DOHH2 (cell line): ENCODE results near the gene TNRC18.
"Not testable (repeated sequence)": the region's sequence is repeated elsewhere in the genome, so short reads cannot be mapped to it uniquely, and the experiment has no call there.

Experiments
- H3F3A ChIP-seq: fragments of 200-600 bp; sonication (generic), shearing (Covaris generic); 2 replicates; pipeline ENCODE4 v1.6.0; 2016; ENCODE audit warnings: antibody characterized with exemption, mild to moderate bottlenecking; ENCODE audit not compliant: control insufficient read depth, insufficient read depth
- H3K27ac ChIP-seq: fragments of 200-600 bp; sonication (generic); 2 replicates; pipeline ENCODE4 v1.5.1; 2014; ENCODE audit warnings: low read depth, mild to moderate bottlenecking, low read length, moderate library complexity
- H3K27me3 ChIP-seq: fragments of 200-600 bp; sonication (generic); 2 replicates; pipeline ENCODE4 v1.6.1; 2014; ENCODE audit warnings: mild to moderate bottlenecking, low read length, mixed read lengths; ENCODE audit not compliant: control insufficient read depth
- H3K36me3 ChIP-seq: fragments of 200-600 bp; sonication (generic); 2 replicates; pipeline ENCODE4 v1.6.1; 2014; ENCODE audit warnings: mild to moderate bottlenecking, low read length, moderate library complexity, mixed read lengths; ENCODE audit not compliant: control insufficient read depth
- H3K4me1 ChIP-seq: fragments of 200-600 bp; sonication (generic); 2 replicates; pipeline ENCODE4 v1.6.1; 2014; ENCODE audit warnings: mild to moderate bottlenecking, low read length, mixed read lengths; ENCODE audit not compliant: control insufficient read depth
- H3K4me2 ChIP-seq: fragments of 200-600 bp; sonication (generic); 2 replicates; pipeline ENCODE4 v1.6.0; 2014; ENCODE audit warnings: mild to moderate bottlenecking, low read length, moderate library complexity
- H3K4me3 ChIP-seq: fragments of 200-600 bp; sonication (generic); 2 replicates; pipeline ENCODE4 v1.5.1; 2014; ENCODE audit warnings: mild to moderate bottlenecking, low read length, mixed read lengths
- H3K79me2 ChIP-seq: fragments of 200-600 bp; sonication (generic); 2 replicates; pipeline ENCODE4 v1.6.1; 2014; ENCODE audit warnings: mild to moderate bottlenecking, low read length, mixed read lengths; ENCODE audit not compliant: control insufficient read depth
- H3K9me2 ChIP-seq: fragments of 200-600 bp; sonication (generic); replicated peaks from 2 replicates; pipeline ENCODE4 v1.6.1; 2014; ENCODE audit warnings: mild to moderate bottlenecking, low read length, mixed read lengths; ENCODE audit not compliant: control insufficient read depth
- H3K9me3 ChIP-seq: fragments of 200-600 bp; sonication (generic); 2 replicates; pipeline ENCODE4 v1.6.1; 2014; ENCODE audit warnings: antibody characterized with exemption, low read length, mixed read lengths; ENCODE audit not compliant: control insufficient read depth, insufficient read depth
- H4K20me1 ChIP-seq: fragments of 200-600 bp; sonication (generic); 2 replicates; pipeline ENCODE4 v1.6.0; 2014; ENCODE audit warnings: low read depth, mild to moderate bottlenecking, antibody characterized with exemption, low read length, moderate library complexity; ENCODE audit not compliant: control insufficient read depth, insufficient read depth
- EZH2phosphoT487 ChIP-seq: fragments of 200-600 bp; sonication (generic); IDR thresholded peaks from 2 replicates; pipeline ENCODE4 v1.6.1; 2017; ENCODE audit warnings: borderline replicate concordance, mild to moderate bottlenecking, antibody characterized with exemption, low read length, moderate library complexity, mixed read lengths
- TF ChIP-seq, protein P1 (sequence below): fragments of 200-600 bp; sonication (generic); IDR thresholded peaks from one replicate; pipeline ENCODE4 v1.5.1; 2014; ENCODE audit warnings: antibody characterized with exemption, mild to moderate bottlenecking, low read depth, low read length; ENCODE audit not compliant: poor library complexity, severe bottlenecking

The TNRC18 gene

DNA sequence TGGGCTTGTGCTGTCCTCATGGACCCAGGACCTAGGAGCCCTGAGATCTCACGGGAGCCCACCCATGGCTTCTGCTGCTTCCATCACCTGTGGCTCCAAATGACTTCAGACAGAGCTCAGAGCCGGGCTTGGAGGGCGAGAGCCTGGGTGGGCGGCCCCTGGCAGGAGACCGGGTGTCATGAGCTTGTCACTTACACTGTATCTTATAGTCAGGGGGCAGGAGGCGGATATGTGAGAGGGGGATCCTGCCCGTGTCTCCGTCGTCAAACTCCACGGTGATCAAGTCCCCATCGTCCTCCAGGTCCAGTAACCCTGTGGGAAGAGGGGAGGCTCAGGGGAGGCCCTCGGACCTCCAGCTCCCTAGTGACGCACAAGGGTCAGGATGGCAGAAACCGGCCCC is 107.9 kb downstream of the TNRC18 start:
- Histone ChIP-seq H3K4me3 (no peak overlapping the region), H3K9me2 (no peaks in the 10 kb centered on the region), H3K36me3 (peaks cover 20% of the 10 kb centered on the region; the same call in 1 of the 2 replicates), H3K9me3 (peaks cover 14% of the 10 kb centered on the region), H3K4me1 (no peaks in the 10 kb centered on the region), H4K20me1 (no peaks in the 10 kb centered on the region), H3K79me2 (no peaks in the 10 kb centered on the region), H3K4me2 (no peak overlapping the region), H3K27ac (no peak overlapping the region), H3F3A (no peaks in the 10 kb centered on the region), H3K27me3 (no peaks in the 10 kb centered on the region)
- no peak for TF ChIP-seq EZH2phosphoT487
- TF ChIP-seq, protein P1, sequence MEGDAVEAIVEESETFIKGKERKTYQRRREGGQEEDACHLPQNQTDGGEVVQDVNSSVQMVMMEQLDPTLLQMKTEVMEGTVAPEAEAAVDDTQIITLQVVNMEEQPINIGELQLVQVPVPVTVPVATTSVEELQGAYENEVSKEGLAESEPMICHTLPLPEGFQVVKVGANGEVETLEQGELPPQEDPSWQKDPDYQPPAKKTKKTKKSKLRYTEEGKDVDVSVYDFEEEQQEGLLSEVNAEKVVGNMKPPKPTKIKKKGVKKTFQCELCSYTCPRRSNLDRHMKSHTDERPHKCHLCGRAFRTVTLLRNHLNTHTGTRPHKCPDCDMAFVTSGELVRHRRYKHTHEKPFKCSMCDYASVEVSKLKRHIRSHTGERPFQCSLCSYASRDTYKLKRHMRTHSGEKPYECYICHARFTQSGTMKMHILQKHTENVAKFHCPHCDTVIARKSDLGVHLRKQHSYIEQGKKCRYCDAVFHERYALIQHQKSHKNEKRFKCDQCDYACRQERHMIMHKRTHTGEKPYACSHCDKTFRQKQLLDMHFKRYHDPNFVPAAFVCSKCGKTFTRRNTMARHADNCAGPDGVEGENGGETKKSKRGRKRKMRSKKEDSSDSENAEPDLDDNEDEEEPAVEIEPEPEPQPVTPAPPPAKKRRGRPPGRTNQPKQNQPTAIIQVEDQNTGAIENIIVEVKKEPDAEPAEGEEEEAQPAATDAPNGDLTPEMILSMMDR = no peak

DNA sequence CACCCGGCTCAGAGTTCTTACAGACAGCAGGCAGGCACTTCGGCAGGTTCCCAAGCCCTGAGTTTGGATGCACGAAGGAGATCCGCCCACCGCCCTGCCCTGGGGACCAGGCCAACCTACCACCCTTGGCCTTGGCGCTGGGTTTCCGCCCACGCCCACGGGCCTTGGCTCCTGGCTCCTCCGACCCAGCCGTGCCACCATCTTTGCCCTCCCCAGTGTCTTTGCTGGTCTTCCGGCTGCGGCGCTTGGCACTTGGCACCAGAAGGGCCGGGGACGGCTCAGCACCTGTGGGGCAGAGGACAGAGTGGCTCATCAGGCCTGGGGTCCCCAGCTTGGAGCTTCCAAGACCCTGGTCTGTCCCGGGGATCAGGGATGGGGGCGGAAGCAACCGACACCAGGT is 108.8 kb downstream of the TNRC18 start:
- no peak overlapping the region for H3K4me3 ChIP-seq
- no peaks in the 10 kb centered on the region for H3K79me2 ChIP-seq
- H3K9me3 ChIP-seq = peaks cover 14% of the 10 kb centered on the region
- H3K36me3 ChIP-seq = peaks cover 17% of the 10 kb centered on the region; the same call in 1 of the 2 replicates
- H3K4me1 ChIP-seq = no peaks in the 10 kb centered on the region
- H3F3A ChIP-seq = no peaks in the 10 kb centered on the region
- no peak overlapping the region for H3K27ac ChIP-seq
- H3K4me2 ChIP-seq = no peak overlapping the region
- H3K9me2 ChIP-seq = no peaks in the 10 kb centered on the region
- TF ChIP-seq EZH2phosphoT487 = no peak
- TF ChIP-seq, protein P1 = no peak
- no peaks in the 10 kb centered on the region for H4K20me1 ChIP-seq
- H3K27me3 ChIP-seq = no peaks in the 10 kb centered on the region

GRCh38 chr7:5313076-5313885 is 110.4 kb downstream of the TNRC18 start:
- not testable (repeated sequence) for H3K9me2 ChIP-seq, H3K27ac ChIP-seq, H3F3A ChIP-seq, H3K79me2 ChIP-seq, H4K20me1 ChIP-seq, H3K36me3 ChIP-seq, H3K4me1 ChIP-seq, H3K9me3 ChIP-seq, H3K27me3 ChIP-seq, H3K4me3 ChIP-seq, H3K4me2 ChIP-seq

DNA sequence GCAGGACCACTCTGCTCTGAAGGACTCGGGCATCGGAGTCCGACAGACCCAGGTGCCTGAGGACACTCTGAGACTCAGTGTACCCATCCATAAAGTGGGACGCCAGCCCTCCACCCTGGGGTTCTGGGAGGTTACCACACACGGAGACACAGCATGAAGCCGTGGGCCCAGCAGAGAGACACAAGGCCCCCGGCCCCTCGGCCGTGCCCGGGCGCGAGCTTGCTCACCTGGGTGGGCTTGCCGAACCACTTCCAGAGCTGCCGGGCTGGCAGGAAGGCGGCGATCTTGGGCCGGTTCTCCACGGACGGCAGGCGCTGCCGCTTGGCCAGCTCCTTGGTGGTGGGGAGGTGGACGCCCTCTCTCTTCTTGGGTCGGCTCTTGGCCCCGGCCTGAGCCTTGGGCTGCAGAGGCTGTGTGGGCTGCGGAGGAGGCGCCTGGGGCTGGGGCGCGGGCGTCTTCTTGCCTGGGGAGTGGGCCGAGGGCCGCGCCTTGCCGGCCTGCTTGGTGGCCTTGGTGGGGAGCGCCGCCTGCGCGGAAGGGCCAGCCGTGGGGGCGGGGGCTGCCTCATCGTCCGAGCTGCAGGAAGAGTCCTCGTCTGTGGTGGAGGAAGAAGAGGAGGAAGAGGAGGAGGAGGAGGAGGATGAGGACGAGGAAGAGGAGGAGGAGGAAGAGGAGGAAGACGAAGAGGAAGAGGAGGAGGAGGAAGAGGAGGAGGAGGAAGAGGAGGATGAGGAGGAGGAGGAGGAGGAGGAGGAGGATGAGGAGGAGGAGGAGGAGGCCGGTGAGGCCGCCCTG is 111.2 kb downstream of the TNRC18 start:
- H3K36me3 ChIP-seq, H3K79me2 ChIP-seq, H3K27ac ChIP-seq, H3K4me2 ChIP-seq, H3K4me1 ChIP-seq, H3F3A ChIP-seq, H3K9me3 ChIP-seq, H4K20me1 ChIP-seq, H3K27me3 ChIP-seq, H3K4me3 ChIP-seq, H3K9me2 ChIP-seq: not testable (repeated sequence)
